GM19025 (cell line): ENCODE measurements around the gene GUCY1A2.

Source experiments
- ATAC-seq: cut with Tn5 transposase; IDR thresholded peaks from one replicate; pipeline ENCODE4 v1.9.1; 2021; ENCODE audit warnings: mild to moderate bottlenecking, low read depth, moderate library complexity; ENCODE audit not compliant: unreplicated experiment

GUCY1A2 gene

DNA sequence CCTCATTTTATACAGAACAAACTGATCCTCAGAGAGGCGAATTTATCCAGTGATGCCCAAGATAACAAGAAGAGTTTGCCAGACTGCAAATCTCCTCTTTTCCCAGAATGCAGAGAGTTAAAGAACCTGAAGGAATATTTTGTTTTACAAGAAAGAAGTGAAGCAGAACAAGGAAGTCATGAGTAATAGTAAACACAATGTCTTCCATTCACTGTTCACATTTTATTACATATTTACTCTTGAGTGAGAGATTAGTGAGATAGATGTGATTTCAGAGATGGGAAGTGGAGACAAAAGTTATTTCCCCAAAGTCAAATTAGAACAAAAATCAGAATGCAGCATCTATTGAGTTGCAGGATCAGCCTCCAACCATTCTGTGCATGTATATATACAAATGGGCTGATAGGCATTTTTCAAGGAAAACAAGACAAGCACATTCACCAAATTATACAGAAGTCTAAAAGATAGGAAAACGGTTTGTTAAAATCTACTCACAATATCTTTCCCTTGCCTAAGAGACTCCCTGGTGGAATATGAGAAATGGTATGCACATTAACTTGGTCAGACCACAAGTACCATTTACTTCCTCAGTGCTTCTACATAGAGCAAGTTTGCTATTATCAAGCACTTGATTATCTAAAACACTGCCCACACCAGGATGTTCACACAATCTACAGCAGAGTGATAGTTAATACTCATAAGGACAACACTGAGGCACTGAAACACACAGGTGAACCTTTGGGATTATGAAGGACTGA, 12.0 kb downstream of the GUCY1A2 start:
- no peak for ATAC-seq

DNA sequence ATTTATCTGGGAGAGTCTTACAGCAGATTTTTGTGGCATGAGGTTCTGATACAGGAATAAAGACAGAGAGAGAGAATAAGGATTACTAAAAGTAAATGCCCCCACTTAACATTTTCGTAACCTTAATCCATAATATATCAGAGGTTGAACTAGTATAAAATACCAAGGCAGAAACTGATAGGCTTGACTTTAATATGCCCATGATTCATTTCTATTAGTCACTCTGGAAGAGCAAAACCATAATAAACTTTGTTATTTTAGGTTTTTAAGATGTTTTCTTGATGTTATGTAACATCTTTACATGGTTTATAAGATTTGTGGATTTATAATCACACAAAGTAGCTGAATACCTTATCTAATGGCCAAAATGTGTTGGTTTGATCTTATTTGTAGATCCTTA, 19.1 kb downstream of the GUCY1A2 start:
- ATAC-seq = no peak

DNA sequence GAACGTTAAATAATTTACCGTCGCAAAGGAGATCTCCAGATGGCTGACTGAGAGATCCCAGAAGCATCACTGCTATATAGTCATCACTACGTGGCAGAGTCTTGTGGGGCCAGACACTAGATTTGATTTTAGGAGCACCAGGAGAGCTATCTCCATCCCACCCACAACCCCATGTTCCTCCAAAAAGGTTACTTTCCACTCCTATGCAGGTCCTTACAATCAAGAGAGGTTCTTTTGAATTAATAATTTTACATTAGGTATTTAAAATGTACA, 19.4 kb downstream of the GUCY1A2 start:
- ATAC-seq = no peak

DNA sequence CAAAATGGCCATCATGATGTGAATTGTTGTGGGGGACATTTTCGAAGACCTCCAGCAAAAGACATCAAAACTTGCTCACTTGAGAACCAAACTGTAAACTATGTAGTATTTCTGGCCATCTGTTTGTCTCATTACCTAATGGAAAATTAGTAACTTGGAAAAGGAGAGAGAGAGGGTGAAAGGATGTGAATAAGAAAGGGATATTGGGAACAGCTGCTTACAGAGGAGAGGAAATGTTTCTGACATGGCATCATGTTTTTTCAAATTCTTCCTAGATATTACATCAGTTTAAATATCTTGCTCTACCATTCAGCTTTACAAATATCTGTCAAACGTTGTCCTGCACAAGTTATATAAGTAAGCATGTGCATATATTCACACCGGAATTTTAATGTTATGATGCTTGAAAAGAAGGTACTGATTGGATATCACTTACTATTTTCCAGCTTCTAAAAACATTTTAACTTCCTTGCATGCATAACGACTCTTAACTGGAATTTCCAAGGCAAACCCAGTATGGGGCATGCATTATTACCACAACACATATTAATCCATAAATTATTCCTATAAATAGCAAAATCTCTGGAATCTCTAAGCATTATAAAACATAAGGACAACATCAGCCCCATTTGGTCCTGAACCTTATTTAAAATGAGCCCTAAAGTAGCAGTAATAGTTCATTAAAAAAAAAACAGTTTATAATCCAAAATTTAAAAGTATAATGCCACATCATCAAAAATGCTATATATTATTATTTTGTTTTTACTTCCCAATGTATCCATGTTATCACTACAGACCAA, 20.0 kb downstream of the GUCY1A2 start:
- no peak for ATAC-seq

DNA sequence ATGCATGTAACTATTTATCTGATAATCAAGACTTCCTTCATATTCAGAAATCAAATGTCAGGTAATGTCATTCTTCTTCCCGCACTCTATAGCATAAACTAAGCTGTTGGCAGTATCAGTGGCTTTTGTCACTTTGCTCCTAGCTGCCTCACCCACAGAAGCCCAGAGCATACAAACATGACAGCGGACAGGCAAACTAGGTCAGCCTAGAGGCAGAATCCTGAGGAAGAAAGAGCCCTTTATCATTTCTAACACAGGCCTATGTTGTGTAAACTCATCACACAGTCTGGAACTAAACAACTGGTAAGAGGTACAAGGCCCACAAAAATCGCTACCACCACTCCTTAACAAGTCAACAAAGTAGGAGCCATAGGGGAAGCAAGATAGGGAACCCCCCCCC, 21.0 kb downstream of the GUCY1A2 start:
- no peak for ATAC-seq

DNA sequence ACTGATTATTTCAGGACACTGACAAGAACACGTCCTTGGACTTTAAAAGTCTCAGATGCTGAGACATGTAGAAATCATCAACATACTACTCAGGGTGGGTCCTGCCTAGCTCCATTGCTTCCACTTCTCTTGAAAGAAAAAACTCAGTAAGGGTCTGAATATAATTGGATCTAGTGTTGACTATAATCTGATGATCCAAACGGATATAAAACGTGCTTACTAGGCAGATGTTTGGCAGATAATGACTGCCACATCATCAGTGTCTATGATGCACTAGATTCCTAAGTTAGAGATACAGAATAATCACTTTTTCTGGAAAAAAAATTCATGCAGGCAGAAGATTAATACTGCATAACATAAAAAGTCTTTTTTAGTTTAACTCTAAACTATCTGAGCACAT, 21.6 kb downstream of the GUCY1A2 start:
- no peak for ATAC-seq

DNA sequence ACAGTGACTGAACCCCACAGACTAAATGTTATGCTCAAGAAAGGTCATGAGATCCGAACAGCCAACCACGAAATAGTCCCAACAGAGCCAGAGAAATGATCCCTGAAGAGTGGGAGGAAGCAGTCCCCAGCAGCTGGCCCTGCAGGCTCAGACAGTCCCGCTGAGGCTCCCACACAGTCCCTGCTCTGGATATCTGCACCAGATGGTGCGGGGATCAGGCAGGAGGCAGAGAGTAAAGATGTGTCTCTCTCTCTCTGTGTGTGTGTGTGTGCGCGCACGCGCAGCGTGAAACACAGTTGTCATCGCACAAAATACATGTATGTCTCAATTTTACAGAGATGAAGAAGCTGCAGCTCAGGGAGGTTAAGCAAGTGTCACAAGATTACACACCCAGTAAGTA, 27.9 kb downstream of the GUCY1A2 start:
- no peak for ATAC-seq

DNA sequence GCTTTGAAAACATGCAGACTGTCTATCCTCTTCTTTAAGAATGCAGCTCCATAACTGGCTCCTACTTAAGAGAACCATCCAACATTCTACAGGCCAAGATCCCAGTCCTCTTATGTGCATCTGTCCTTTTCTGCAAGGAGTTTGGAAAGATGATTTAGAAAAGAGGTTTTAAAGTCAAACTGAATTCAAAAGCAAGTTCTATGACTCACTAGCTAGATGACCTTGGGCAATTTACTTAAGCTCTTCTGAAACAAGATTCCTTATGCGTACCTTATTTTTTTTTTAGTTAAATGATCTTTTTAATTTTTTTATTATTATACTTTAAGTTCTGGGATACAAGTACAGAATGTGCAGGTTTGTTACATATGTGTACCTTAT, 29.2 kb downstream of the GUCY1A2 start:
- no peak for ATAC-seq

DNA sequence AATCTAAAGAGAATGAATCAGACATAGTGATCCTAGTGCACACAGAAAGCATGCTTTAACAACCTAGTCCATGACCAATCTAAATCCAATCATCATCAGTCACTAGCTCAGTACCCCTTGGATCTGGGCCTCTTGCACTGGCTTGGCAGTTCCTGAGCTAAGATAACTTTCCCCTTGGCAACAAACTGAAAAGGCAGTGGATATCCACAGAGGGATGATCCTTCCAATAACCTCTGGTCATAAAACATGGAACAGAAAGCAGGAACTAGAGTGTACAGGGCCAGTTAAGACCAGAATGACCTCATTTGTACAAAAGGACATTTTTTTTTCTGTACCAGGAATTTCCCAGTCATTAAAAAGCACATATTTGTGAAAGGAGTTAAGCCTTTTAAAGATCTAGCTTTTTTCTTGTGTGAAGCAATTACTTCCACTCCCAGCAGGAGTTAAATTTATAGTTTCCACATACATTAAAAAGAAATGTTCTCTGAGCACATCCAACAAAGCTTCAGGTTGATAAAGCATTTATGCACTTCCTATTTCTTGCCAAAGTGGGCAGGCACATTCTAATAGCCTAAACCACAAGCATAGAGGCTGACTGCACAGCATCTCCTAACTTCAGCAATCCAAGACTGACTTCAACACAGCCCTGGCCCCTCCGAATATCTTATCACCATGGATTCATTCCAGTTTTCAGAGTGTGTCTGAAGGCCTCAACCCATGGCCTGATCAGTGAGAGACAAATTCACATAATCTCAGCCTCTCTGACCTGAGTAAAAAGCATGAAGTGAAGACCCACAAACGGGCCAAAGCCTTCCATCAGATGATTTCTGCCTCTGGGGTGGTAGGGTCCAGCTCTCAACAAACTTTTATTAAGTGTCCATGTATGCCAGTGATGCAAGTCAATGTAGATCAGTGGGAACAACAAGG, 29.9 kb downstream of the GUCY1A2 start:
- no peak for ATAC-seq

DNA sequence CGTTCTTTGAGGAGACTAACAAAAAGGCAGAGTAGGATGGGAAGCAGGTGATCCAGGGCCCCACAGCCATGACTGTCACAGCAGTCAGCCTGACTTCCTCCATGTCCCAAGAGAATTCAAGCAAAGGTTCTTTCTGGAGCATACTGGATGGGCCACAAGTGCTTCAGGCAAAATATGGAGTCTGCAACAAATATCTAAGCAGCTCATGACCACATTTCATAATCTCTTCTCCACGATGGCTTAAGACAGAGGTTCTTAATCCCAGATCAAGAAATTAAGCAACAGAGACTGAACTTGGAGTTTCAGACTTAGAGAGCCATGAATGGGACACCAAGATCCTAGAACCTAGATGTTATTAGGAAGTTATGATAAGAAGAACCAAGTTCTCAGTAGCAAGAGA, 31.6 kb downstream of the GUCY1A2 start:
- no peak for ATAC-seq

DNA sequence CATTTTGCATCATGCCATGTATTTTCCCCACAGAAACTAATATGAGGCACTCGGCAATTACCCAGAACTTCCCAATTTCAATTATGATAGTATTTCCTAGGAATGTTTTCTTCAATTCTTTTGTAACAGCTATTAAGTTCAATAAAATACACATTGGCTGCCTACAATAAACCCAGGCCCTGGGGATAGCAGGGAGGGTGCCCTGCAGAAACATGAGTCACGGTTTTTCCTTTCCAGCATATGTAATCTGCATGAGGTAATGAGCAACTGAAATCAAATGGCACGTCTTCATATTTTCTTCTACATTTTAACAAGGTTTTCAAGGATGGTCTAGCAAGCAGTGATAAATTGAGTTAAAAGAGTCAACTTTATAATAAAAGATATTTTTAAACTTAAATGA, 32.0 kb downstream of the GUCY1A2 start:
- ATAC-seq = no peak

DNA sequence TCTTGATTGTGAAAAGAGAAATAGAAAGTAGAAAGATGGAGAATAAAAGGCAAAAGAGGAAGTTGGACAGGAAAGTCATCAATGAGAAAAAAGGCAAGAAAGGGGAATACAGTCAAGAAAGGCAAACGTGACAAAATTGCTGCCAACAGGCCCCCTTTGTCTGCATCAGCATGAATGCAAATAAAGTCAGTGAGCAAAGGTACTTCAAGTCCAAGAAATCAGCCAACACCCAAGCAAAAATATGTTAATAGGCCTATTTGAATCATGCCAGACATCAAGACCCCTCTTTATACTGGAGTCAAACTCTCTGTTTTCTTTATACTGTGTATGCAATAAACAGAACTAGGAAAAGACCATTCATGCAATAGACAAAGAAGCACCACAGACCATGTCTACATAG, 34.3 kb downstream of the GUCY1A2 start:
- ATAC-seq = no peak

DNA sequence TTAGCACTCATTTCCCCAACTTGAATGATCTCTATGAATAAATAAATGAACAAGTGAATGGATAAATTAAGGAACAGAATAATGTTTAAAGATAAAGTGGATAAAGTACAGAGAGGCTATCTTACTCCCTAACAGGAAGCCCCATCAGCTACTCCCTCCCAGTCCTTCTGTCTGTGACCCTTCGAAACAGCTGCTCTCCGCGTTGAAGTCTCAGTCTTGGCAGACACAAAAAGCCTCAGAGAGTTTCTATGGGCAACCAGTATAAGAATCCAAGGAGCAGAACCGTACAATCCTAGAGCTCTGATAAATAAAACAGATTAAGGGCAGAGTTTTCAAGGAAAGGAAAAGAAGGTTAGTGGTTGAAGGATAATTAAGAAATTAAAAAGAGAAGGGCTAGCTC, 35.0 kb downstream of the GUCY1A2 start:
- ATAC-seq = no peak

DNA sequence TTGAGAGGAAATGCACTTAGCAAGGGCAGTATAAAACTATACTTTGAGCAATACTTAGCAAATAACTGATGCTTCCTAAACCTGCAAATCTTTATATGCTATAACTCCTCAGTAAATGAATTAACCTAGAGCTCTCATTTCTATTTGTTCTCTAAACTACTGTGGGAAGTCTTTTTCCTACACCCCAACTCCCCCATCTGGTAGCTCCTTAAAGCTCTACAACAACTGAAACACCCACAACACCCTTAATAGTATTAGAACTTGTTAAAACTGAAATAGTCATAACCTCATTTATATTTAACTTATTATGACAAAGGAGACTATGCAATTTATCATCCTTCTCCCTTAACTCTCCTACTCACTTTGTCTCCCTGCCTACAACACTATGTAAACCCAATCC, 43.4 kb downstream of the GUCY1A2 start:
- no peak for ATAC-seq

DNA sequence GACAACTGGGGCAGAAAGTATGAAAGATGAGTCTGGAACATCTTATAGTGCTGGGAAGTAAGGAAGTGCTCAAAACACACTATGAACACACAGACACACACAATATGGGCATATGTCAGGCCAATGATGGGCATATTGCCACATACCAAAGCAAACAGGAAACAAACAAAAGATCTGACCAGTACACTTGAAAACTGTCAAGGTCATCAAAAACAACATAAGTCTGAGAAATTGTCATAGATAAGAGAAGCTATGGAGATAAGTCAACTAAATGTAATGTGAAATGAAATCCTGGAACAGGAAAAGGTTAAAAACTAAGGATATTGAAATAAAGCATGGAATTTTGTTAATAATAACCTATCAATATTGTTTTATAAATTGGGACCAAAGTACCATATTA, 46.4 kb downstream of the GUCY1A2 start:
- no peak for ATAC-seq

DNA sequence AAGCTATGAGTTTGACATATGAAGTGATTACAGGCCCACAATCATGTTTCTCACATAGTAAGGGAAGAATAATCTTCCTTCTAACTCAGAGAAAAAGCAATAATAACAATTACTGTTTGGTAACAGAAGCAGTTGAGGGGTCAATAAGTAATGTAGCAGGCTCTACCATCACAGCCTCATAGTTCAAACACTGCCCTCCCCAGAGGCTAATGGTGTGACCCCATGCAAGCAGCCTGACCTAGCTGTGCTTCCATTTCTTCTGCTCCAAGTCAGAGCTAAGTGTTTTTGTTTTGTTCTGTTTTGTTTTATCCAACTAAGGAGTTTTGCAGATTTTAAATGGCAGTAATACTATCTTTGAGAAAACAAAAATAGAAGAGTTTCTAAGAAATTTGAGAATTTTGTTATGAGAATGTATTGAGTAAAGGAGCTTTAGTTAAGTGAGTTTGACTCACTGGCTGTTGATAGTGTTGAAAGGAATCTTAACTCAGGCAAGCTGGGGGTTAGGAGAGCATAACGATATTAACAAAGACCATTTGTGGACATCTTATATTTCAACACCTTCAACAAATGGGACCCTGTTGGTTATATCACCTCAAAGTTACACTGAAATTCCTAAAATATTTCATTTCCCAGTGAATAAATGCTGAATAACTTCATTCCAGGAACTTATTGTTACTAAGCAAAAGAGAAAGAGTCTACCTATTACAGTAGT, 48.5 kb downstream of the GUCY1A2 start:
- no peak for ATAC-seq

DNA sequence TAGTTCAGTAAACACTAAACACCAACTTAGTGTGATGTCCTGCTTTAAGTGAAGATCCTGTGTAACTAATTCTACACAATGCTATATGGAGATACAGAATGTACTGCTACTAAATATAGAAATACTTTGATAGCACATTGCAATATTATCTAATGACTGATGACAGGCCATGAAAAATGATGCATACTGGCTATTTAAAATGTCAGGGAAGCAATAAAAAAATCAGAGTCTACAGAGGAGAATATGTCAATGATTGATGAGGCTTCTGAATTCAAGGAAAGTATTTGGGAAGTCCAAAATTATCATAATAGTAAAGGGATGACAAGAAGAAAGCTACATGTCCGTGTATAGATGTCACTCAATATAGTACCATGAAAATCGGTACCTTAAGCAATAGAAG, 55.3 kb downstream of the GUCY1A2 start:
- no peak for ATAC-seq

DNA sequence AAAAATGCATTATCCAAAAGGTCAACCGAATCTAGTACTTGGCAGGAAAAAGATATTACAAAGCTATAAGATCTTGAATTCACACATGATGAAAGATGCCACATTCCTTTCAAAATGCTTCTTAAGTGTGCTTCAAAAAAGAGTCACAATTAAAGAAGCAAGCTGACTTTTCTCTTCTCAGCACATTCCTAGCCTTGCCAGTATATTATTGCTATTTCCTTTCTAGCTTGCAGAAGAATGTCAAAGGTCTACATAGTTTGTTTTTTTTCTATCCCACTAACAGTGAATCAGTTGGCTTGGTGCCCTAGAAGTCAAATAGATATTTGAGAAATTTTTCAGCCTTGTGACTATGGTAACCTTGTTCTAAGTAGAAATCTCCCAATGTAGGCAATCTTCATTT, 56.8 kb downstream of the GUCY1A2 start:
- ATAC-seq = no peak

DNA sequence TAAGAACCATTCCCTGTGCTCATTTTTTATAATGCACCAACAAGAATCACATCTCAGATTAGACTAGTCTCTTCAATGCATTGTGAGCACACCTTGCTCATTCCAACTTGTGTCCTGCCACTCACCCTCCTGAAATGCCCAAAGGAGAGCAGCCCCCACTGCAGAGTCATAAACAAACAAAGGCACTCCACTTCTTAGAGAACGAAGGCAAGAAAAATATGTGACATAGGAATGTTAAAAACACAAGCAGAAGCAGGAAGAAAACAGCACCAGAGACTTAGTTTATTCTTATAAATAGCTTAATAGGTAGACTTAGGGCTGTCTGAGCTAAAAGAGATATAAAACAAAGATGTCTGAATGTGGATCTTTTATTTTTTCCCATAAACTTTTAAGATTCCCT, 57.2 kb downstream of the GUCY1A2 start:
- no peak for ATAC-seq

DNA sequence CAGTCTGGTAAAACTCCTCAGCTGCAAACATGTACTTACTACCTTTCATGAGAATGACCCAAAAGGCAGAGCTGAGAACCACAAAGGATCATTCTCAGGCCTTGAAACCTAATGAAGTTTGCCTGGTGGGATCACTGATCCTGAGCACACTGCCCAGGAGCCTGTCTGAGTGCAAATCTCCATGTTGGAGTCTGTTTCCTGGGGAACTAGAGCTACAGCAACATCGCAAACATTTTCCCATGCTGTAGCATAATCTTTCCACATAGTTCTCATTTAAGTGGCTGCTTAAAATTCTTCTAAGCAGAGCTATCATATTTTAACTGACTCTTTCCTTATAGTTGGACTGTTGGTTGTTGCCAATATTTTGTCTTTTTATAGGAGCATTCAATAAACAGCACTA, 58.5 kb downstream of the GUCY1A2 start:
- ATAC-seq = no peak

DNA sequence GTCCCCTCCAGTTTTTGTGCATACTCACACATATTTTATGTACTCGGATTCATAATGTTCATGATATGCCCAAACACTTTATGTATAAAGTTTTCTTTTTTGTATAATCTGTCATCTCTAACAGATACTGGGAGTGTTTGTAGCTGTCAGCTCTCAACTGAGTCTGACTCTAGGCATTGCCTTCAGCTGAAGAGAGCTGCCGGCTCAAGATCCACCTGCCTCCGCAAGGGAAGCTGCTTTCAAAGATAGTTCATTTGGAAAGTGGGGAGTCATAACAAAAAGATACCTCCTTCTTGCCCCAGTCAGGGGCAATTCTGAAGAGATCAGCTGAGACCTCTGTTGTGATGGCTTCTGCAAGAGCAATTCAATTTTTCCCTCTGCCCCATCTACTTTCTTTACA, 58.9 kb downstream of the GUCY1A2 start:
- no peak for ATAC-seq
